ENCODE data around the gene PPIF.

GRCh38 chr10:79356104-79356503 is 8.8 kb downstream of the PPIF start:
- TF ChIP-seq CTCF (IDR thresholded peaks at IDR 0.05) (no peak), SP1 (CRISPR knock-in tag; conservative IDR thresholded peaks at IDR 0.05) (no peak), MAX (CRISPR knock-in tag; IDR thresholded peaks at IDR 0.05) (no peak), JUN (CRISPR knock-in tag; IDR thresholded peaks at IDR 0.05) (no peak), ZNF138 (CRISPR knock-in tag; conservative IDR thresholded peaks at IDR 0.05) (no peak), PRDM15 (CRISPR knock-in tag; IDR thresholded peaks at IDR 0.05) (no peak)

All from WTC11 (cell line).